HEK293 (cell line): Measurements from ENCODE around the gene PAF1.
A peak's percentile ranks its signal among the peaks of the same experiment; 100 is the strongest.

Experiments
- CTCF ChIA-PET: fragments of 350-600 bp; formaldehyde crosslinking; extraction: SDS; loops from one replicate; lab custom pipeline; 2021; ENCODE audit warnings: antibody characterized with exemption; lab: Yijun Ruan, JAX
- POLR2A ChIA-PET: fragments of 300-600 bp; formaldehyde crosslinking; extraction: SDS; loops from one replicate; lab custom pipeline; 2020; ENCODE audit warnings: antibody characterized with exemption, inconsistent platforms; lab: Yijun Ruan, JAX
- H3K27ac ChIP-seq: fragments of 200-500 bp; sonication (Bioruptor generic); 2 replicates; pipeline ENCODE4 v1.5.1; 2014; ENCODE audit warnings: low read depth, low read length, control low read depth, inconsistent platforms; ENCODE audit errors: extremely low read depth
- H3K36me3 ChIP-seq, 2 experiments: fragments of 200-500 bp in 1 of 2; sonication (Bioruptor generic) in 1 of 2; 1 replicate in 1 of 2; 2 replicates in 1 of 2; pipeline ENCODE4 v1.5.1; 2014 to 2017; ENCODE audit warnings: inconsistent platforms in 2 of 2, low read length in 2 of 2; ENCODE audit not compliant: control insufficient read depth in 2 of 2, insufficient read depth in 1 of 2
- H3K4me1 ChIP-seq: fragments of 200-500 bp; sonication (Bioruptor generic); 2 replicates; pipeline ENCODE4 v1.5.1; 2014; ENCODE audit warnings: mild to moderate bottlenecking, low read length, inconsistent platforms; ENCODE audit not compliant: control insufficient read depth, insufficient read depth
- H3K4me3 ChIP-seq: 2 replicates; pipeline ENCODE4 v1.5.1; 2011; ENCODE audit warnings: low read depth, mild to moderate bottlenecking, control low read depth, low read length, moderate library complexity
- H3K9me3 ChIP-seq: fragments of 200-500 bp; sonication (Bioruptor generic); 2 replicates; pipeline ENCODE4 v1.5.1; 2014; ENCODE audit warnings: low read depth, low read length, inconsistent platforms; ENCODE audit not compliant: control insufficient read depth, insufficient read depth
- CTCF ChIP-seq: fragments of 450-650 bp; formaldehyde crosslinking; IDR thresholded peaks from 2 replicates; pipeline ENCODE4 v1.5.1; 2016; ENCODE audit warnings: missing biosample characterization, missing genetic modification characterization
- GLIS1 ChIP-seq: fragments of 450-650 bp; formaldehyde crosslinking; IDR thresholded peaks from 2 replicates; pipeline ENCODE4 v1.5.1; 2016; ENCODE audit warnings: missing biosample characterization, missing genetic modification characterization
- INSM2 ChIP-seq: fragments of 450-650 bp; formaldehyde crosslinking; IDR thresholded peaks from 2 replicates; pipeline ENCODE4 v1.5.1; 2016; ENCODE audit warnings: missing biosample characterization, missing genetic modification characterization
- KLF1 ChIP-seq: fragments of 450-650 bp; formaldehyde crosslinking; IDR thresholded peaks from 2 replicates; pipeline ENCODE4 v1.5.1; 2016; ENCODE audit warnings: missing biosample characterization, missing genetic modification characterization
- KLF10 ChIP-seq: fragments of 450-650 bp; IDR thresholded peaks from 2 replicates; pipeline ENCODE4 v1.5.1; 2018; ENCODE audit warnings: missing biosample characterization, mild to moderate bottlenecking, missing genetic modification characterization
- KLF7 ChIP-seq: fragments of 450-650 bp; formaldehyde crosslinking; IDR thresholded peaks from 2 replicates; pipeline ENCODE4 v1.5.1; 2016; ENCODE audit warnings: missing biosample characterization, missing genetic modification characterization, borderline replicate concordance
- RBAK ChIP-seq: fragments of 450-650 bp; formaldehyde crosslinking; IDR thresholded peaks from 2 replicates; pipeline ENCODE4 v1.5.1; 2016; ENCODE audit warnings: missing biosample characterization, missing genetic modification characterization
- SP3 ChIP-seq: fragments of 450-650 bp; formaldehyde crosslinking; IDR thresholded peaks from 2 replicates; pipeline ENCODE4 v1.5.1; 2016; ENCODE audit warnings: missing biosample characterization, missing genetic modification characterization
- WT1 ChIP-seq: fragments of 450-650 bp; formaldehyde crosslinking; IDR thresholded peaks from 2 replicates; pipeline ENCODE4 v1.5.1; 2016; ENCODE audit warnings: missing biosample characterization, missing genetic modification characterization
- YY2 ChIP-seq: fragments of 450-650 bp; formaldehyde crosslinking; IDR thresholded peaks from 2 replicates; pipeline ENCODE4 v1.5.1; 2016; ENCODE audit warnings: missing biosample characterization, missing genetic modification characterization
- ZBTB17 ChIP-seq: fragments of 450-650 bp; formaldehyde crosslinking; IDR thresholded peaks from 2 replicates; pipeline ENCODE4 v1.5.1; 2016; ENCODE audit warnings: missing biosample characterization, missing genetic modification characterization
- ZBTB20 ChIP-seq: fragments of 450-650 bp; formaldehyde crosslinking; IDR thresholded peaks from 2 replicates; pipeline ENCODE4 v1.5.1; 2016; ENCODE audit warnings: missing biosample characterization, missing genetic modification characterization
- ZNF10 ChIP-seq: fragments of 450-650 bp; formaldehyde crosslinking; IDR thresholded peaks from 2 replicates; pipeline ENCODE4 v1.5.1; 2017; ENCODE audit warnings: missing biosample characterization, missing genetic modification characterization
- ZNF155 ChIP-seq: fragments of 450-650 bp; formaldehyde crosslinking; IDR thresholded peaks from 2 replicates; pipeline ENCODE4 v1.5.1; 2016; ENCODE audit warnings: missing biosample characterization, missing genetic modification characterization
- ZNF175 ChIP-seq: fragments of 450-650 bp; formaldehyde crosslinking; IDR thresholded peaks from 2 replicates; pipeline ENCODE4 v1.5.1; 2016; ENCODE audit warnings: missing biosample characterization, missing genetic modification characterization
- ZNF184 ChIP-seq: fragments of 450-650 bp; IDR thresholded peaks from 2 replicates; pipeline ENCODE4 v1.5.1; 2018; ENCODE audit warnings: missing biosample characterization, mild to moderate bottlenecking, missing genetic modification characterization
- ZNF211 ChIP-seq: fragments of 450-650 bp; formaldehyde crosslinking; IDR thresholded peaks from 2 replicates; pipeline ENCODE4 v1.5.1; 2016; ENCODE audit warnings: low read depth, missing biosample characterization, missing genetic modification characterization
- ZNF280D ChIP-seq: fragments of 450-650 bp; formaldehyde crosslinking; IDR thresholded peaks from 2 replicates; pipeline ENCODE4 v1.5.1; 2016; ENCODE audit warnings: missing biosample characterization, missing genetic modification characterization
- ZNF311 ChIP-seq: fragments of 450-650 bp; formaldehyde crosslinking; IDR thresholded peaks from 2 replicates; pipeline ENCODE4 v1.5.1; 2017; ENCODE audit warnings: missing biosample characterization, missing genetic modification characterization, borderline replicate concordance
- ZNF335 ChIP-seq: fragments of 450-650 bp; formaldehyde crosslinking; conservative IDR thresholded peaks from 2 replicates; pipeline ENCODE4 v1.5.1; 2016; ENCODE audit warnings: missing biosample characterization, missing genetic modification characterization
- ZNF423 ChIP-seq: fragments of 450-650 bp; formaldehyde crosslinking; IDR thresholded peaks from 2 replicates; pipeline ENCODE4 v1.5.1; 2016; ENCODE audit warnings: missing biosample characterization, missing genetic modification characterization
- ZNF530 ChIP-seq: fragments of 450-650 bp; formaldehyde crosslinking; IDR thresholded peaks from 2 replicates; pipeline ENCODE4 v1.5.1; 2016; ENCODE audit warnings: low read depth, missing biosample characterization, missing genetic modification characterization
- ZNF544 ChIP-seq: fragments of 450-650 bp; formaldehyde crosslinking; IDR thresholded peaks from 2 replicates; pipeline ENCODE4 v1.5.0; 2017; ENCODE audit warnings: missing biosample characterization, missing genetic modification characterization
- ZNF561 ChIP-seq: fragments of 450-650 bp; IDR thresholded peaks from 2 replicates; pipeline ENCODE4 v1.5.1; 2018; ENCODE audit warnings: missing biosample characterization, missing genetic modification characterization, borderline replicate concordance
- ZNF776 ChIP-seq: fragments of 450-650 bp; formaldehyde crosslinking; IDR thresholded peaks from 2 replicates; pipeline ENCODE4 v1.5.0; 2017; ENCODE audit warnings: missing biosample characterization, missing genetic modification characterization, borderline replicate concordance
- ZNF830 ChIP-seq: fragments of 450-650 bp; IDR thresholded peaks from 2 replicates; pipeline ENCODE4 v1.5.0; 2018; ENCODE audit warnings: missing biosample characterization, missing genetic modification characterization, low read depth, mild to moderate bottlenecking, moderate library complexity
- ZSCAN5A ChIP-seq: fragments of 450-650 bp; formaldehyde crosslinking; IDR thresholded peaks from 2 replicates; pipeline ENCODE4 v1.5.1; 2016; ENCODE audit warnings: missing biosample characterization, missing genetic modification characterization

Gene PAF1

GRCh38 chr19:39345956-39346355, 45.0 kb downstream of the PAF1 start:
- Histone ChIP-seq H3K4me1 (peaks cover 48% of the 10 kb centered on the region), H3K9me3 (no peaks in the 10 kb centered on the region), H3K36me3 (peaks cover 61 to 72% of the 10 kb centered on the region in 2 experiments), H3K4me3 (no peak overlapping the region), H3K27ac (no peak overlapping the region; the same call in 1 of the 2 replicates)
- ChIA-PET CTCF (interaction anchor here (0.6 to 2.2 kb wide), 8 partner anchors 45 to 1000 kb away, joined by 3 to 10 read pairs (median 4); partner anchors contain the start of genes MED29, PAF1 and PLEKHG2), POLR2A (interaction anchor here (0.9 to 1.9 kb wide), 2 partner anchors 10 to 45 kb away, joined by 5 to 7 read pairs; partner anchors contain the start of genes MED29 and PAF1)
- TF ChIP-seq ZNF175 (tag by site-specific recombination): no peak
- TF ChIP-seq CTCF (tag by site-specific recombination): 0 out of 2 replicates have a peak, but pooled peaks have one; percentile 17

GRCh38 chr19:39342647-39343305, 48.1 kb downstream of the PAF1 start:
- H3K4me1 ChIP-seq: peaks cover 48% of the 10 kb centered on the region
- peaks cover 36 to 41% of the 10 kb centered on the region in 2 experiments for H3K36me3 ChIP-seq
- no peaks in the 10 kb centered on the region for H3K9me3 ChIP-seq
- ChIA-PET POLR2A (interaction anchor here (0.7 to 1.9 kb wide), 28 partner anchors 8 to 968 kb away, joined by 3 to 26 read pairs (median 4); partner anchors contain the start of genes MED29, PAF1, PAK4 and PLEKHG2), CTCF (interaction anchor here (0.6 to 3.5 kb wide), 18 partner anchors 8 to 864 kb away, joined by 3 to 14 read pairs (median 4); partner anchors contain the start of genes MED29 and PAF1)
- H3K27ac ChIP-seq: peak overlapping the region; percentile 86; the same call in 1 of the 2 replicates
- peak overlapping the region; percentile 67 for H3K4me3 ChIP-seq
- TF ChIP-seq ZNF280D (tag by site-specific recombination) (no peak), KLF1 (no peak; the same call in 1 of the 2 replicates), ZNF830 (tag by site-specific recombination) (no peak), ZBTB17 (tag by site-specific recombination) (no peak), WT1 (tag by site-specific recombination) (0 out of 2 replicates have a peak, but pooled peaks have one; percentile 17), YY2 (tag by site-specific recombination) (no peak), KLF10 (tag by site-specific recombination) (0 out of 2 replicates have a peak, but pooled peaks have one; percentile 19), INSM2 (tag by site-specific recombination) (no peak), ZNF184 (no peak), ZNF776 (tag by site-specific recombination) (no peak), ZNF530 (tag by site-specific recombination) (no peak), ZNF10 (no peak), ZSCAN5A (tag by site-specific recombination) (no peak), KLF7 (no peak), GLIS1 (tag by site-specific recombination) (peak; percentile 89), ZNF155 (tag by site-specific recombination) (no peak), ZBTB20 (tag by site-specific recombination) (0 out of 2 replicates have a peak, but pooled peaks have one; percentile 20), ZNF311 (tag by site-specific recombination) (no peak), ZNF335 (tag by site-specific recombination) (peak; percentile 96), SP3 (tag by site-specific recombination) (peak; percentile 27; the same call in 1 of the 2 replicates), ZNF561 (tag by site-specific recombination) (no peak), ZNF211 (tag by site-specific recombination) (no peak), RBAK (tag by site-specific recombination) (no peak), ZNF423 (tag by site-specific recombination) (no peak), ZNF544 (tag by site-specific recombination) (no peak)
